Esophagus muscularis mucosa (tissue), 4 donors: ENCODE data around the gene TWSG1. TPM values are rescaled to one million over a fixed set of nuclear protein-coding genes. Genes with fewer than 3 reads are reported as not detected.
"Not testable (repeated sequence)": the region's sequence is repeated elsewhere in the genome, so short reads cannot be mapped to it uniquely, and the experiment has no call there.

ENCODE experiments used
- DNase-seq: peaks from one replicate; pipeline ENCODE4 v3.0.0-alpha.2; 2017; ENCODE audit errors: extremely low spot score
- H3K27ac ChIP-seq, 4 donors: fragments of 200-600 bp; sonication (generic); replicated peaks in 1 of 4; 1 replicate in 3 of 4; 2 replicates in 1 of 4; pipeline ENCODE4 v1.5.1; 2016 to 2019; ENCODE audit warnings: mild to moderate bottlenecking in 1 of 4
- H3K27me3 ChIP-seq, 4 donors: fragments of 200-600 bp; sonication (generic); one replicate each; pipeline versions ENCODE4 v1.5.1 to v1.6.0; 2016 to 2019
- H3K36me3 ChIP-seq, 4 donors: fragments of 200-600 bp; sonication (generic); one replicate each; pipeline ENCODE4 v1.5.1; 2016 to 2019
- H3K4me1 ChIP-seq, 4 donors: fragments of 200-600 bp; sonication (generic); one replicate each; pipeline ENCODE4 v1.5.1; 2016 to 2019
- H3K4me3 ChIP-seq, 4 donors: fragments of 200-600 bp; sonication (generic); 1 replicate in 2 of 4; 2 replicates in 2 of 4; pipeline ENCODE4 v1.5.1; 2016 to 2019; ENCODE audit warnings: mild to moderate bottlenecking in 4 of 4, moderate library complexity in 1 of 4
- H3K9me3 ChIP-seq, 4 donors: fragments of 200-600 bp; sonication (generic); 1 replicate in 3 of 4; 2 replicates in 1 of 4; pipeline ENCODE4 v1.5.1; 2016 to 2019
- CTCF ChIP-seq, 3 experiments: fragments of 200-600 bp in 2 of 3; fragments of 450-650 bp in 1 of 3; sonication (generic) in 2 of 3; IDR thresholded peaks; one replicate each; pipeline ENCODE4 v1.5.1; 2017 to 2019; ENCODE audit warnings: antibody characterized with exemption in 3 of 3, mild to moderate bottlenecking in 2 of 3, moderate library complexity in 1 of 3
- EP300 ChIP-seq: sonication (generic); formaldehyde crosslinking; IDR thresholded peaks from one replicate; pipeline ENCODE4 v1.6.1; 2017; ENCODE audit warnings: antibody characterized with exemption
- POLR2A ChIP-seq: fragments of 450-650 bp; IDR thresholded peaks from one replicate; pipeline ENCODE4 v1.6.1; 2017; ENCODE audit warnings: antibody characterized with exemption, moderate library complexity, mild to moderate bottlenecking, low read depth
- POLR2AphosphoS5 ChIP-seq, 2 donors: sonication (generic); formaldehyde crosslinking; IDR thresholded peaks; one replicate each; pipeline ENCODE4 v1.6.1; 2017; ENCODE audit warnings: antibody characterized with exemption in 2 of 2
- WGBS: methylation state at CpG from one replicate; pipeline ENCODE4 v1.1.5; 2018; 5-methylcytosine and 5-hydroxymethylcytosine counted together
- intact Hi-C: fragments of 100-400 bp; cut with DNase I; formaldehyde crosslinking; loops from one replicate; pipeline ENCODE4 v1.15.1; 2023
- total RNA-seq, 4 donors: library from RNA; depleted of rRNA; stranded (reverse); fragments of >200 nt; gene quantifications; one replicate each; pipeline versions ENCODE4 v1.1.0 to v1.2.1, GENCODE V29; 2016

Gene TWSG1
- total RNA-seq, 4 donors from 2014 or later = 88.1 to 131 (median 101) TPM

- no peak overlapping the region for H3K27ac ChIP-seq
- TF ChIP-seq POLR2AphosphoS5 (IDR thresholded peaks at IDR 0.05) = no peak
- no peak for TF ChIP-seq EP300
- TF ChIP-seq POLR2A = no peak
- TF ChIP-seq CTCF (IDR thresholded peaks at IDR 0.05) = no peak
- DNase-seq = no peak
- H3K9me3 ChIP-seq = peaks cover 0 to 4% (median 0%) of the 10 kb centered on the region in 4 donors
- intact Hi-C loops = no loop called here
- WGBS = 82% methylated on average over 5 of the region's 5 CpGs
- H3K36me3 ChIP-seq = no peaks in the 10 kb centered on the region
- H3K4me3 ChIP-seq = no peak overlapping the region
- H3K27me3 ChIP-seq = no peaks in the 10 kb centered on the region
- no peaks in the 10 kb centered on the region for H3K4me1 ChIP-seq
Measured at GRCh38 chr18:9446839-9447238, 112.3 kb downstream of the TWSG1 start.

- H3K27ac ChIP-seq = no peak overlapping the region
- no peak for DNase-seq
- no peak overlapping the region for H3K4me3 ChIP-seq
- H3K9me3 ChIP-seq = peaks cover 0 to 4% (median 0%) of the 10 kb centered on the region in 4 donors
- intact Hi-C loops = no loop called here
- WGBS = 96% methylated on average over 7 of the region's 7 CpGs
- H3K36me3 ChIP-seq = no peaks in the 10 kb centered on the region
- H3K27me3 ChIP-seq = no peaks in the 10 kb centered on the region
- no peaks in the 10 kb centered on the region for H3K4me1 ChIP-seq
- TF ChIP-seq EP300 (no peak), CTCF (IDR thresholded peaks at IDR 0.05) (no peak), POLR2A (no peak), POLR2AphosphoS5 (IDR thresholded peaks at IDR 0.05) (no peak)
Measured at GRCh38 chr18:9447334-9447733, 112.8 kb downstream of the TWSG1 start.

DNA sequence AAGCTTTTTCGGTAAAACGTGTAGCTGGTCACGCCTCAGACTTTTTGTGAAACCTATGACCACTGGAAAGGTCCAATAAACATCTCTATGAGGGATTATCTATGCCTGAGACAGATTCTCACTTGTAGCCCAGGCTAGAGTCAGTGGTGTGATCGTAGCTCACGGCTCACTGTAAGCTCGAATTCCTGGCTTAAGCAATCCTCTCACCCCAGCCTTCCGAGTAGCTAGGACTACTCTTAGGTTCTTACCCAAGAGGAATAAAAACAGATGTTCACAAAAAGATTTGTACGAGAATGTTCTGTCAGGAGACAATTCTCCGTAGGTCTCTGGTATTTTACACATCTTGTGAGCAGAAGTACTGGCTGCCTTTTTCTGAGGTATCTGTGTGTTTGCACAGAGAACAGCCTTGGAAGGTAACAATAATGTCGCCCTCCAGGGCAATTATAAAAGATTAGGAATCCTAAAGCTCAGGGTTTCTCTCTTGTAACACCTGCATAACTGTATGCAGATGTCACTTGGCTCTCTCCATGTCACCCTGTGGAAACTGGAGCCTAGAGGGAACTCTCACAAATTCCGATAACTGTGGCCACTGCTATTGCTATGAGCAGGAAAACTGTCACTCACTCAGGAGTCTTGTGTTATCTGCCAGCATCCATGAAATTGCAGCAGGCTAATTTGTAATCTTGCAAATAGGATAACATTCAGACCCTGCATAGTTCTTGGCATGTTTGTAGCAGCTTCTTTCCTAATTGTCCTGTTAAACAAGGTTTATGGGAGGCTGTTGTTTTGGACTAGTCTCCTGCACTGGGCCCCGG, 115.2 kb downstream of the TWSG1 start:
- Histone ChIP-seq H3K4me1 (no peaks in the 10 kb centered on the region), H3K27me3 (no peaks in the 10 kb centered on the region), H3K9me3 (peaks cover 0 to 4% (median 0%) of the 10 kb centered on the region in 4 donors), H3K4me3 (no peak overlapping the region), H3K27ac (no peak overlapping the region), H3K36me3 (no peaks in the 10 kb centered on the region)
- 60% methylated on average over 12 of the region's 12 CpGs for WGBS
- intact Hi-C loops = no loop called here
- DNase-seq = no peak
- TF ChIP-seq CTCF (IDR thresholded peaks at IDR 0.05) (no peak), EP300 (no peak), POLR2A (no peak), POLR2AphosphoS5 (IDR thresholded peaks at IDR 0.05) (no peak)

DNA sequence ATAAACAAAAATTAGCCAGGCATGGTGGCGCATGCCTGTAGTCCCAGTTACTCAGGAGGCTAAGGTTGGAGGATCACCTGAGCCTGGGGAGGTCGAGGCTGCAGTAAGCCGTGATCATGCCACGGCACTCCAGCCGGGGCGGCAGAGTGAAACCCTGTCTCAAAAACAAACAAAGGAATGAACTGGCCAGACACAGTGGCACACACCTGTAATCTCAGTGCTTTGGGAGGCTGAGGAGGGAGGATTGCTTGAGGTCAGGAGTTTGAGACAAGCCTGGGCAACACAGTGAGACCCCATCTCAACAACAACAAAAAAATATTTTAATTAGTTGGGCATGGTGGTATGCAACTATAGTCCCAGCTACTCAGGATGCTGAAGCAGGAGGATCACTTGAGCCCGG, 116.3 kb downstream of the TWSG1 start:
- H3K4me1 ChIP-seq, H3K27ac ChIP-seq, H3K36me3 ChIP-seq, intact Hi-C loops, H3K4me3 ChIP-seq, DNase-seq, H3K27me3 ChIP-seq: not testable (repeated sequence)
- H3K9me3 ChIP-seq = peaks cover 0 to 11% (median 2%) of the 10 kb centered on the region in 4 donors
- 94% methylated on average over 7 of the region's 7 CpGs for WGBS

Other genes starting within 250 kb of the TWSG1 start
- gene NDUFV2, start 232.1 kb upstream of the TWSG1 start, total RNA-seq = 100 to 1,000 TPM; 120 to 229 (median 175) TPM
- gene ANKRD12, start 198.0 kb upstream of the TWSG1 start, total RNA-seq = 100 to 1,000 TPM in 1 of 4 donors, 10 to 100 TPM in 3; 65.2 to 108 (median 92.9) TPM
- 100 to 1,000 TPM; 103 to 164 (median 115) TPM for gene RALBP1, start 140.7 kb downstream of the TWSG1 start, total RNA-seq